Astrocyte of the cerebellum (primary cell): ENCODE measurements around the gene SMTNL2.
"Not testable (repeated sequence)": the region's sequence is repeated elsewhere in the genome, so short reads cannot be mapped to it uniquely, and the experiment has no call there.

ENCODE experiments used
- DNase-seq: peaks from one replicate; pipeline ENCODE4 v3.0.0-alpha.2; 2011; ENCODE audit warnings: low read depth
- H3K4me3 ChIP-seq: 2 replicates; pipeline ENCODE4 v1.5.1; 2011; ENCODE audit warnings: mild to moderate bottlenecking, low read depth, low read length, moderate library complexity
- CTCF ChIP-seq: IDR thresholded peaks from 2 replicates; pipeline ENCODE4 v1.5.1; 2012; ENCODE audit warnings: low read length, low read depth, moderate library complexity, mild to moderate bottlenecking; ENCODE audit errors: missing control alignments
- in situ Hi-C: cut with HindIII; loops from 2 replicates; pipeline ENCODE4 v1.10.0; 2017; ENCODE audit warnings: low sequenced_read_pairs

The SMTNL2 gene

DNA sequence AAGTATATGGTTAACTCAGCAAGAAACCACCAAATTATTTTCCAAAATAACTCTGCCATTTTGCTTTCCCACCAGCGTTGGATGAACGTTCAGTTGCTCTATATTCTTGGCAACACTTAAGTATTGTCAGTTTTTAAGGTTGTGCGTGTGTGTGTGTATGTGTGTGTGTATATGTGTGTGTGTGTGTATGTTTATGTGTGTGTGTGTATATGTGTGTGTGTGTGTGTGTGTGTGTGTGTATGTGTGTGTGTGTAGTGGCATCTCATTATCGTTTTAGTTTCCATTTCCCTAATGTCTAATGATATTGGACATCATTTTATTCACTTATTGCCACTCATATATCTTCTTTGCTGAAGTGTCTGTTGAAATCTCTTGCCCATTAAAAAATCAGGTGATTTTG, 11.2 kb upstream of the SMTNL2 start:
- in situ Hi-C loops, result no loop called here
- no peak for DNase-seq
- no peak overlapping the region for H3K4me3 ChIP-seq
- TF ChIP-seq CTCF, result no peak

GRCh38 chr17:4573669-4574068, 10.7 kb upstream of the SMTNL2 start:
- DNase-seq, result no peak
- in situ Hi-C loops, result no loop called here
- H3K4me3 ChIP-seq, result no peak overlapping the region
- TF ChIP-seq CTCF, result no peak

- H3K4me3 ChIP-seq, result no peak overlapping the region
- no peak for DNase-seq
- in situ Hi-C loops, result no loop called here
- TF ChIP-seq CTCF, result no peak
These were observed 9.8 kb upstream of the SMTNL2 start for GRCh38 chr17:4574448-4575045.

DNA sequence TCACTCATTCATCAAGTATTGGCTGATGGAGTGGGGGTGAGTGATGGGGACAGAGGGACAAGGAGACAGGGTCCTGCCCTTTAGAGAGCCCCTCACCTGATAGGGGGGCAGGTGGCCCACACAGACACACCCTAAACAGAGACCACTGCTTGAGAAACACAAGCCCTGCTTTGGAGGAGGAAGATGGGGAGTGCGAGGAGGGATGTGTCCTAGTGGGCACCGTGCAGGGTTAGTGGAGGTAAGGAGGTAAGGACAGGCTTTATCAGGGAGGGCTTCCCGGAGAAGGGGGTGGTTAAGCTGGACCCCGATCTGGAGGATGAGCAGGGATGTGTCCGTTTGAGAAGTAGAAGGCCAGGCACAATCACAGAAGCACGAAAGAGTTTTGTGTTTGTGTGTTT, 8.2 kb upstream of the SMTNL2 start:
- in situ Hi-C loops, result no loop called here
- H3K4me3 ChIP-seq, result no peak overlapping the region
- DNase-seq, result no peak
- TF ChIP-seq CTCF, result no peak

DNA sequence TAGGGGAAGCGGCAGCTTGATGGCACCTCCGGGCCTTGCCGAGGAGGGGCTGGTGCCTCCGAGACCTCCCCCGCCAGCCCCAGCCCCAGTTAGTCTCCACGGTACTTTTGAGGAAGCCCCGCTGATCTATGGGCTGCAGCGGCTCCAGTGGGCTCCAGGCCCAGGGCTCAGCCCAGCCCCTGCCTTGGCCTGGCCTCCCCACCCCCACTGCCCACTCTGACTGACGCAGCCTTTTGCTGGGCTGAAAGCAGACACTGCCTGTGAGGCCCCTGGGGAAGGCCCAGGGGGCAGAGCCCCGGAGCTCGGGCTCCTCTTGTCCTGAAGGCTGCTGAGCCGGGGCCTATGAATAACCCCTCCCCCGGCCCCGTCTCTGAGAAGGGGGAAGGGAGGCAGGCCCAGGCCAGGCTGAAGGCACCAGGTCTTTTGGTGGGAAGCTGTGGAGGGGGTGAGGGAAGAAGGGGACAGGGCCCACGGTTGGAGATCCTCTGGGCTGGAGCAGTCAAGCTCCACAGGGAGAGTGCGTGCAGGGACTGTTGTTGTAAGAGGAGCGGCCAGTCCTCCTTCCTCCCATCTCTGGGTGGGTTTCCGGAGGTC, 7.5 kb upstream of the SMTNL2 start:
- no peak for DNase-seq
- H3K4me3 ChIP-seq, result no peak overlapping the region
- TF ChIP-seq CTCF, result no peak
- in situ Hi-C loops, result no loop called here

- DNase-seq, result no peak
- in situ Hi-C loops, result no loop called here
- no peak overlapping the region for H3K4me3 ChIP-seq
- no peak for TF ChIP-seq CTCF
These were observed 6.8 kb upstream of the SMTNL2 start for GRCh38 chr17:4577386-4577993.

GRCh38 chr17:4578349-4578748, 6.0 kb upstream of the SMTNL2 start:
- in situ Hi-C loops, H3K4me3 ChIP-seq, DNase-seq: not testable (repeated sequence)
